HCT116 (cell line): Measurements from ENCODE around the gene ZNF750. TPM values are rescaled to one million over a fixed set of nuclear protein-coding genes. Genes with fewer than 3 reads are reported as not detected.

Experiments
- ATAC-seq: fragments of 200-7000 bp; cut with Tn5 transposase; 2 replicates; pipeline ENCODE4 v1.9.1; 2020; ENCODE audit warnings: mild to moderate bottlenecking, moderate library complexity
- BruUV-seq: library from RNA; stranded (reverse); fragments of 400-500 nt; replicated peaks from 2 replicates; lab custom pipeline; 2021; lab: Mats Ljungman, UMichigan
- CTCF ChIA-PET: fragments of 300-600 bp; sonication (Branson Sonifier 250); formaldehyde crosslinking; loops from one replicate; lab custom pipeline; 2021; ENCODE audit warnings: antibody characterized with exemption; lab: Charles Lee
- POLR2A ChIA-PET: fragments of 300-600, 350-600 bp; sonication (Branson Sonifier 250); formaldehyde crosslinking; loops from one replicate; lab custom pipeline; 2021; ENCODE audit warnings: antibody characterized with exemption; lab: Charles Lee
- RAD21 ChIA-PET, 2 experiments: fragments of 300-600 bp; sonication (Branson Sonifier 250); formaldehyde crosslinking; loops; one replicate each; lab custom pipeline; 2023; ENCODE audit warnings: low total read pairs in 2 of 2; ENCODE audit not compliant: uncharacterized antibody in 2 of 2, unreplicated experiment in 2 of 2, low non-redundant PET in 1 of 2; lab: Charles Lee
- DNase-seq: peaks from one replicate; pipeline ENCODE4 v3.0.0-alpha.2; 2010; ENCODE audit warnings: low read depth, low spot score
- H2AFZ ChIP-seq: fragments of 200-600 bp; shearing (Covaris generic), sonication (generic); 2 replicates; pipeline ENCODE4 v1.6.1; 2017; ENCODE audit warnings: low read depth, mixed run types, mixed read lengths, antibody characterized with exemption, low read length; ENCODE audit not compliant: poor library complexity, severe bottlenecking
- H3K27ac ChIP-seq: 2 replicates; pipeline ENCODE4 v1.5.1; 2012; ENCODE audit warnings: low read depth, low read length
- H3K27me3 ChIP-seq: fragments of 200-600 bp; sonication (generic); 2 replicates; pipeline ENCODE4 v1.6.1; 2016; ENCODE audit warnings: mixed run types, low read length, mixed read lengths; ENCODE audit not compliant: insufficient read depth
- H3K36me3 ChIP-seq, 2 experiments: fragments of 200-500 bp in 1 of 2; fragments of 200-600 bp in 1 of 2; sonication (Bioruptor generic) in 1 of 2; sonication (generic) in 1 of 2; 2 replicates each; pipeline versions ENCODE4 v1.5.1 to v1.6.1; 2014 to 2016; ENCODE audit warnings: low read length in 2 of 2, inconsistent platforms in 1 of 2, mixed read lengths in 1 of 2, mixed run types in 1 of 2; ENCODE audit not compliant: insufficient read depth in 2 of 2, control insufficient read depth in 1 of 2
- H3K4me1 ChIP-seq, 2 experiments: fragments of 200-600 bp in 1 of 2; sonication (generic) in 1 of 2; 2 replicates each; pipeline versions ENCODE4 v1.5.1 to v1.6.1; 2012 to 2017; ENCODE audit warnings: low read length in 2 of 2, inconsistent platforms in 1 of 2, mild to moderate bottlenecking in 1 of 2, mixed read lengths in 1 of 2, mixed run types in 1 of 2, moderate library complexity in 1 of 2; ENCODE audit not compliant: insufficient read depth in 2 of 2, control insufficient read depth in 1 of 2
- H3K4me2 ChIP-seq: fragments of 200-600 bp; sonication (generic); 2 replicates; pipeline ENCODE4 v1.6.1; 2017; ENCODE audit warnings: mixed run types, low read length, mixed read lengths
- H3K4me3 ChIP-seq, 2 experiments: fragments of 200-600 bp in 1 of 2; sonication (generic) in 1 of 2; replicated peaks in 1 of 2; 2 replicates each; pipeline ENCODE4 v1.5.1; 2011 to 2016; ENCODE audit warnings: low read length in 2 of 2, control low read depth in 1 of 2, low read depth in 1 of 2, mild to moderate bottlenecking in 1 of 2, mixed read lengths in 1 of 2, mixed run types in 1 of 2
- H3K79me2 ChIP-seq: fragments of 200-600 bp; sonication (generic); 2 replicates; pipeline ENCODE4 v1.6.1; 2017; ENCODE audit warnings: mild to moderate bottlenecking, mixed run types, low read length, moderate library complexity, mixed read lengths; ENCODE audit not compliant: insufficient read depth
- H3K9ac ChIP-seq: fragments of 200-600 bp; sonication (generic); 2 replicates; pipeline ENCODE4 v1.6.1; 2016; ENCODE audit warnings: low read length, mixed read lengths
- H3K9me2 ChIP-seq: fragments of 200-600 bp; sonication (generic), shearing (Covaris generic); 2 replicates; pipeline ENCODE4 v1.6.1; 2017; ENCODE audit warnings: mixed run types, mild to moderate bottlenecking, moderate library complexity; ENCODE audit not compliant: insufficient read depth
- H3K9me3 ChIP-seq, 2 experiments: fragments of 200-500 bp in 1 of 2; fragments of 200-600 bp in 1 of 2; sonication (Bioruptor generic) in 1 of 2; sonication (generic) in 1 of 2; 2 replicates each; pipeline ENCODE4 v1.6.1; 2014 to 2017; ENCODE audit warnings: low read length in 2 of 2, mixed read lengths in 2 of 2, inconsistent platforms in 1 of 2, low read depth in 1 of 2, mild to moderate bottlenecking in 1 of 2, mixed run types in 1 of 2, moderate library complexity in 1 of 2; ENCODE audit not compliant: control insufficient read depth in 1 of 2, insufficient read depth in 1 of 2
- H4K20me1 ChIP-seq: fragments of 200-600 bp; sonication (generic), shearing (Covaris generic); 2 replicates; pipeline ENCODE4 v1.6.1; 2017; ENCODE audit warnings: mixed run types, mild to moderate bottlenecking, moderate library complexity; ENCODE audit not compliant: insufficient read depth
- CBX3 ChIP-seq: IDR thresholded peaks from 2 replicates; pipeline ENCODE4 v1.6.1; 2012; ENCODE audit warnings: low read depth
- CEBPB ChIP-seq: IDR thresholded peaks from 2 replicates; pipeline ENCODE4 v1.6.1; 2012; ENCODE audit warnings: low read depth
- EGR1 ChIP-seq: IDR thresholded peaks from 2 replicates; pipeline ENCODE4 v1.6.1; 2012; ENCODE audit warnings: low read depth
- ELF1 ChIP-seq: IDR thresholded peaks from 2 replicates; pipeline ENCODE4 v1.6.1; 2012; ENCODE audit warnings: low read depth, borderline replicate concordance
- EZH2phosphoT487 ChIP-seq: fragments of 200-600 bp; IDR thresholded peaks from 2 replicates; pipeline ENCODE4 v1.6.1; 2018; ENCODE audit warnings: antibody characterized with exemption, borderline replicate concordance
- FOSL1 ChIP-seq: IDR thresholded peaks from 2 replicates; pipeline ENCODE4 v1.6.1; 2012; ENCODE audit warnings: low read depth
- JUND ChIP-seq: IDR thresholded peaks from 2 replicates; pipeline ENCODE4 v1.6.1; 2012
- POLR2A ChIP-seq: IDR thresholded peaks from 2 replicates; pipeline ENCODE4 v1.7.0; 2011; ENCODE audit warnings: borderline replicate concordance; ENCODE audit not compliant: insufficient read depth, insufficient read length; ENCODE audit errors: extremely low read depth
- POLR2AphosphoS5 ChIP-seq: IDR thresholded peaks from 2 replicates; pipeline ENCODE4 v1.6.1; 2011; ENCODE audit warnings: mild to moderate bottlenecking, low read depth, low read length, moderate library complexity
- RAD21 ChIP-seq: IDR thresholded peaks from 2 replicates; pipeline ENCODE4 v1.6.1; 2012; ENCODE audit warnings: low read depth, mild to moderate bottlenecking
- SIN3A ChIP-seq: IDR thresholded peaks from 2 replicates; pipeline ENCODE4 v1.6.1; 2012; ENCODE audit warnings: low read depth
- SP1 ChIP-seq: IDR thresholded peaks from 2 replicates; pipeline ENCODE4 v1.6.1; 2012; ENCODE audit warnings: low read depth
- SRF ChIP-seq: IDR thresholded peaks from 2 replicates; pipeline ENCODE4 v1.6.1; 2012; ENCODE audit warnings: low read depth
- TCF7L2 ChIP-seq: IDR thresholded peaks from 2 replicates; pipeline ENCODE4 v1.7.0; 2011; ENCODE audit warnings: borderline replicate concordance, inconsistent platforms; ENCODE audit not compliant: insufficient read depth, insufficient read length; ENCODE audit errors: extremely low read depth
- ZFX ChIP-seq: fragments of 450-650 bp; IDR thresholded peaks from 2 replicates; pipeline ENCODE4 v1.6.1; 2017
- ZNF274 ChIP-seq: fragments of 200-500 bp; sonication (Bioruptor generic); IDR thresholded peaks from 2 replicates; pipeline ENCODE4 v1.6.1; 2014; ENCODE audit warnings: mild to moderate bottlenecking, low read depth, low read length, inconsistent platforms
- intact Hi-C: fragments of 100-400 bp; cut with micrococcal nuclease; formaldehyde crosslinking; loops from 2 replicates; pipeline ENCODE4 v1.10.0; 2022
- total RNA-seq: library from RNA; stranded (reverse); gene quantifications from one replicate; pipeline ENCODE4 v1.2.1, GENCODE V29; 2021; ENCODE audit not compliant: unreplicated experiment
- TF ChIP-seq, protein P1 (sequence below): IDR thresholded peaks from 2 replicates; pipeline ENCODE4 v1.6.1; 2012
- TF ChIP-seq, protein P2 (sequence below): IDR thresholded peaks from 2 replicates; pipeline ENCODE4 v1.6.1; 2012; ENCODE audit warnings: low read depth

ZNF750 gene
- total RNA-seq, 1 experiment from 2014 or later = not detected

- H3K4me1 ChIP-seq = no peaks in the 10 kb centered on the region
- ATAC-seq = peak; percentile 39
- RAD21 ChIA-PET = interaction anchor here (1.0 to 1.2 kb wide), 2 partner anchors 83 to 132 kb away, joined by 3 to 6 read pairs (median 6); no protein-coding TSS in a partner anchor
- CTCF ChIA-PET = interaction anchor here (0.8 to 2.6 kb wide), 6 partner anchors 10 to 151 kb away, joined by 3 to 26 read pairs (median 4); no protein-coding TSS in a partner anchor
- no peak overlapping the region for H3K9ac ChIP-seq
- no peaks in the 10 kb centered on the region for H3K27me3 ChIP-seq
- peaks cover 13 to 19% of the 10 kb centered on the region in 2 experiments; a peak in 3 of 4 replicates for H3K36me3 ChIP-seq
- BruUV-seq = no TSS peak
- no peak overlapping the region for H3K4me2 ChIP-seq
- TF ChIP-seq FOSL1 (no peak), CEBPB (no peak), POLR2A (no peak), EGR1 (no peak), POLR2AphosphoS5 (no peak)
- TF ChIP-seq, protein P1, sequence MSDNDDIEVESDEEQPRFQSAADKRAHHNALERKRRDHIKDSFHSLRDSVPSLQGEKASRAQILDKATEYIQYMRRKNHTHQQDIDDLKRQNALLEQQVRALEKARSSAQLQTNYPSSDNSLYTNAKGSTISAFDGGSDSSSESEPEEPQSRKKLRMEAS = no peak
- H3K9me2 ChIP-seq = no peaks in the 10 kb centered on the region
- no peak overlapping the region for H3K27ac ChIP-seq
- peaks cover 27% of the 10 kb centered on the region for H3K79me2 ChIP-seq
- H3K4me3 ChIP-seq = no peak overlapping the region
- intact Hi-C loops = no loop called here
- H2AFZ ChIP-seq = no peak overlapping the region
- POLR2A ChIA-PET = no interaction called here
- no peaks in the 10 kb centered on the region for H4K20me1 ChIP-seq
- DNase-seq = no peak
- H3K9me3 ChIP-seq = no peaks in the 10 kb centered on the region
Measured at GRCh38 chr17:82780971-82781893, 58.6 kb downstream of the ZNF750 start.

DNA sequence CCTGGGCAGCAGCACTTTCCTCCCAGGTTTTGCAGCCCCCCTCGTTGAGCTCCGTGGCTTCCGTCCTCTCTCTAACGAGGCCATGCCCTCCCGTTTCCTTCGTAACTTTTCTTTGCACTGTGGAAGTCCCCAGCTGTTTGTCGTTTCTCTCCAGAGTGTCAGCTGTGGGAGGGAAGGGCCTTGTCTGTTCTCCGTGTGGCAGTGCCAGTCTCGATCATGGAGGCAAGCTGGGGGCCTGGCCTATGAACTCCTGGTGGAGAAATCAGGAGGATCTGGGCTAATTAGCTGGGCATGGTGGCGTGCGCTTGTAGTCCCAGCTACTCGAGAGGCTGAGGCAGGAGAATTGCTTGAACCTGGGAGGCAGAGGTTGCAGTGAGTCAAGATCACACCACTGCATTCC lies 59.6 kb downstream of the ZNF750 start:
- Histone ChIP-seq H3K36me3 (peaks cover 14 to 19% of the 10 kb centered on the region in 2 experiments; a peak in 3 of 4 replicates), H3K4me1 (no peaks in the 10 kb centered on the region), H3K9me2 (no peaks in the 10 kb centered on the region), H3K4me3 (no peak overlapping the region), H3K9ac (no peak overlapping the region), H3K9me3 (no peaks in the 10 kb centered on the region), H2AFZ (no peak overlapping the region), H3K4me2 (no peak overlapping the region), H3K27me3 (no peaks in the 10 kb centered on the region), H3K27ac (no peak overlapping the region)
- no TSS peak for BruUV-seq
- no peak for DNase-seq
- POLR2A ChIA-PET = no interaction called here
- RAD21 ChIA-PET = no interaction called here
- ATAC-seq = no peak
- CTCF ChIA-PET = interaction anchor here (1.1 to 2.6 kb wide), 2 partner anchors 132 to 137 kb away, joined by 3 to 26 read pairs; no protein-coding TSS in a partner anchor
- TF ChIP-seq SRF (no peak), TCF7L2 (no peak), ZNF274 (no peak), EZH2phosphoT487 (no peak), ELF1 (no peak), SP1 (no peak), CBX3 (no peak), RAD21 (no peak), EGR1 (no peak), JUND (no peak), CEBPB (no peak), ZFX (no peak), FOSL1 (no peak), SIN3A (no peak)
- TF ChIP-seq, protein P2, sequence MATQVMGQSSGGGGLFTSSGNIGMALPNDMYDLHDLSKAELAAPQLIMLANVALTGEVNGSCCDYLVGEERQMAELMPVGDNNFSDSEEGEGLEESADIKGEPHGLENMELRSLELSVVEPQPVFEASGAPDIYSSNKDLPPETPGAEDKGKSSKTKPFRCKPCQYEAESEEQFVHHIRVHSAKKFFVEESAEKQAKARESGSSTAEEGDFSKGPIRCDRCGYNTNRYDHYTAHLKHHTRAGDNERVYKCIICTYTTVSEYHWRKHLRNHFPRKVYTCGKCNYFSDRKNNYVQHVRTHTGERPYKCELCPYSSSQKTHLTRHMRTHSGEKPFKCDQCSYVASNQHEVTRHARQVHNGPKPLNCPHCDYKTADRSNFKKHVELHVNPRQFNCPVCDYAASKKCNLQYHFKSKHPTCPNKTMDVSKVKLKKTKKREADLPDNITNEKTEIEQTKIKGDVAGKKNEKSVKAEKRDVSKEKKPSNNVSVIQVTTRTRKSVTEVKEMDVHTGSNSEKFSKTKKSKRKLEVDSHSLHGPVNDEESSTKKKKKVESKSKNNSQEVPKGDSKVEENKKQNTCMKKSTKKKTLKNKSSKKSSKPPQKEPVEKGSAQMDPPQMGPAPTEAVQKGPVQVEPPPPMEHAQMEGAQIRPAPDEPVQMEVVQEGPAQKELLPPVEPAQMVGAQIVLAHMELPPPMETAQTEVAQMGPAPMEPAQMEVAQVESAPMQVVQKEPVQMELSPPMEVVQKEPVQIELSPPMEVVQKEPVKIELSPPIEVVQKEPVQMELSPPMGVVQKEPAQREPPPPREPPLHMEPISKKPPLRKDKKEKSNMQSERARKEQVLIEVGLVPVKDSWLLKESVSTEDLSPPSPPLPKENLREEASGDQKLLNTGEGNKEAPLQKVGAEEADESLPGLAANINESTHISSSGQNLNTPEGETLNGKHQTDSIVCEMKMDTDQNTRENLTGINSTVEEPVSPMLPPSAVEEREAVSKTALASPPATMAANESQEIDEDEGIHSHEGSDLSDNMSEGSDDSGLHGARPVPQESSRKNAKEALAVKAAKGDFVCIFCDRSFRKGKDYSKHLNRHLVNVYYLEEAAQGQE = no peak
- TF ChIP-seq, all 23 proteins: peak for 0
- intact Hi-C loops = no loop called here
- Histone ChIP-seq H3K79me2 (peaks cover 23% of the 10 kb centered on the region), H4K20me1 (no peaks in the 10 kb centered on the region)
